Loucy (cell line): ENCODE measurements around the gene SLC17A2.

Experiments
- H2AFZ ChIP-seq: fragments of 200-600 bp; sonication (generic); 2 replicates; pipeline ENCODE4 v1.6.0; 2016; ENCODE audit warnings: antibody characterized with exemption, mild to moderate bottlenecking, low read length, moderate library complexity
- H3F3A ChIP-seq: fragments of 200-600 bp; 2 replicates; pipeline ENCODE4 v1.6.0; 2016; ENCODE audit warnings: antibody characterized with exemption, low read depth, mild to moderate bottlenecking
- H3K27me3 ChIP-seq: fragments of 200-600 bp; sonication (generic); 2 replicates; pipeline ENCODE4 v1.6.1; 2014; ENCODE audit warnings: low read length, mild to moderate bottlenecking; ENCODE audit not compliant: insufficient read depth, poor library complexity, severe bottlenecking
- H3K36me3 ChIP-seq: fragments of 200-600 bp; sonication (generic); 2 replicates; pipeline ENCODE4 v1.6.1; 2016; ENCODE audit warnings: low read length; ENCODE audit not compliant: insufficient read depth
- H3K4me1 ChIP-seq: fragments of 200-600 bp; sonication (generic); 2 replicates; pipeline ENCODE4 v1.5.1; 2014; ENCODE audit warnings: low read length, mild to moderate bottlenecking; ENCODE audit not compliant: insufficient read depth, poor library complexity, severe bottlenecking
- H3K4me2 ChIP-seq: fragments of 200-600 bp; sonication (generic); 2 replicates; pipeline ENCODE4 v1.6.0; 2014; ENCODE audit warnings: antibody characterized with exemption, low read length, low read depth, mild to moderate bottlenecking; ENCODE audit not compliant: poor library complexity, severe bottlenecking
- H3K4me3 ChIP-seq: fragments of 200-600 bp; sonication (generic); 2 replicates; pipeline ENCODE4 v1.5.1; 2014; ENCODE audit warnings: low read length, mild to moderate bottlenecking, mixed read lengths; ENCODE audit not compliant: poor library complexity, severe bottlenecking
- H3K79me2 ChIP-seq: fragments of 200-600 bp; sonication (generic); 2 replicates; pipeline ENCODE4 v1.6.1; 2014; ENCODE audit warnings: low read length; ENCODE audit not compliant: insufficient read depth
- H3K9ac ChIP-seq: fragments of 200-600 bp; sonication (generic); 2 replicates; pipeline ENCODE4 v1.6.0; 2014; ENCODE audit warnings: mild to moderate bottlenecking, low read depth, low read length, moderate library complexity; ENCODE audit not compliant: poor library complexity, severe bottlenecking
- H3K9me2 ChIP-seq: fragments of 200-600 bp; sonication (generic); replicated peaks from 2 replicates; pipeline ENCODE4 v1.6.1; 2016; ENCODE audit warnings: low read depth, low read length, mixed read lengths
- H3K9me3 ChIP-seq: fragments of 200-600 bp; sonication (generic); 2 replicates; pipeline ENCODE4 v1.6.1; 2014; ENCODE audit warnings: mild to moderate bottlenecking, antibody characterized with exemption, low read length, low read depth; ENCODE audit not compliant: insufficient read depth
- H4K20me1 ChIP-seq: fragments of 200-600 bp; sonication (generic); 2 replicates; pipeline ENCODE4 v1.6.0; 2014; ENCODE audit warnings: antibody characterized with exemption, low read length, mild to moderate bottlenecking; ENCODE audit not compliant: insufficient read depth, poor library complexity, severe bottlenecking
- EZH2phosphoT487 ChIP-seq: fragments of 200-600 bp; IDR thresholded peaks from 2 replicates; pipeline ENCODE4 v1.6.1; 2018; ENCODE audit warnings: antibody characterized with exemption, mild to moderate bottlenecking, moderate library complexity, borderline replicate concordance
- TF ChIP-seq, protein P1 (sequence below): fragments of 200-600 bp; sonication (generic); conservative IDR thresholded peaks from 2 replicates; pipeline ENCODE4 v1.5.1; 2014; ENCODE audit warnings: mild to moderate bottlenecking, antibody characterized with exemption, low read length

SLC17A2 gene

GRCh38 chr6:25972902-25973301, 42.4 kb upstream of the SLC17A2 start:
- H2AFZ ChIP-seq = no peak overlapping the region
- peaks cover 30% of the 10 kb centered on the region; the same call in 1 of the 2 replicates for H3K36me3 ChIP-seq
- H3F3A ChIP-seq = no peaks in the 10 kb centered on the region
- peaks cover 15% of the 10 kb centered on the region for H3K4me1 ChIP-seq
- no peak overlapping the region for H3K9ac ChIP-seq
- H4K20me1 ChIP-seq = peaks cover 1% of the 10 kb centered on the region
- no peak overlapping the region for H3K4me2 ChIP-seq
- H3K9me3 ChIP-seq = no peaks in the 10 kb centered on the region
- H3K27me3 ChIP-seq = no peaks in the 10 kb centered on the region
- H3K4me3 ChIP-seq = no peak overlapping the region
- H3K79me2 ChIP-seq = peaks cover 11% of the 10 kb centered on the region; the same call in 1 of the 2 replicates
- H3K9me2 ChIP-seq = no peaks in the 10 kb centered on the region
- no peak for TF ChIP-seq EZH2phosphoT487
- TF ChIP-seq, protein P1, sequence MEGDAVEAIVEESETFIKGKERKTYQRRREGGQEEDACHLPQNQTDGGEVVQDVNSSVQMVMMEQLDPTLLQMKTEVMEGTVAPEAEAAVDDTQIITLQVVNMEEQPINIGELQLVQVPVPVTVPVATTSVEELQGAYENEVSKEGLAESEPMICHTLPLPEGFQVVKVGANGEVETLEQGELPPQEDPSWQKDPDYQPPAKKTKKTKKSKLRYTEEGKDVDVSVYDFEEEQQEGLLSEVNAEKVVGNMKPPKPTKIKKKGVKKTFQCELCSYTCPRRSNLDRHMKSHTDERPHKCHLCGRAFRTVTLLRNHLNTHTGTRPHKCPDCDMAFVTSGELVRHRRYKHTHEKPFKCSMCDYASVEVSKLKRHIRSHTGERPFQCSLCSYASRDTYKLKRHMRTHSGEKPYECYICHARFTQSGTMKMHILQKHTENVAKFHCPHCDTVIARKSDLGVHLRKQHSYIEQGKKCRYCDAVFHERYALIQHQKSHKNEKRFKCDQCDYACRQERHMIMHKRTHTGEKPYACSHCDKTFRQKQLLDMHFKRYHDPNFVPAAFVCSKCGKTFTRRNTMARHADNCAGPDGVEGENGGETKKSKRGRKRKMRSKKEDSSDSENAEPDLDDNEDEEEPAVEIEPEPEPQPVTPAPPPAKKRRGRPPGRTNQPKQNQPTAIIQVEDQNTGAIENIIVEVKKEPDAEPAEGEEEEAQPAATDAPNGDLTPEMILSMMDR = no peak

GRCh38 chr6:25972128-25972527, 41.6 kb upstream of the SLC17A2 start:
- no peaks in the 10 kb centered on the region for H3K27me3 ChIP-seq
- peaks cover 21% of the 10 kb centered on the region for H3K4me1 ChIP-seq
- H3K4me2 ChIP-seq = no peak overlapping the region
- H3K36me3 ChIP-seq = peaks cover 30% of the 10 kb centered on the region; the same call in 1 of the 2 replicates
- H3K4me3 ChIP-seq = no peak overlapping the region
- TF ChIP-seq, protein P1 = no peak
- TF ChIP-seq EZH2phosphoT487 = no peak
- H4K20me1 ChIP-seq = peaks cover 6% of the 10 kb centered on the region
- peaks cover 18% of the 10 kb centered on the region; the same call in 1 of the 2 replicates for H3K79me2 ChIP-seq
- H3K9me2 ChIP-seq = no peaks in the 10 kb centered on the region
- no peaks in the 10 kb centered on the region for H3F3A ChIP-seq
- no peak overlapping the region for H3K9ac ChIP-seq
- H3K9me3 ChIP-seq = no peaks in the 10 kb centered on the region
- no peak overlapping the region for H2AFZ ChIP-seq

DNA sequence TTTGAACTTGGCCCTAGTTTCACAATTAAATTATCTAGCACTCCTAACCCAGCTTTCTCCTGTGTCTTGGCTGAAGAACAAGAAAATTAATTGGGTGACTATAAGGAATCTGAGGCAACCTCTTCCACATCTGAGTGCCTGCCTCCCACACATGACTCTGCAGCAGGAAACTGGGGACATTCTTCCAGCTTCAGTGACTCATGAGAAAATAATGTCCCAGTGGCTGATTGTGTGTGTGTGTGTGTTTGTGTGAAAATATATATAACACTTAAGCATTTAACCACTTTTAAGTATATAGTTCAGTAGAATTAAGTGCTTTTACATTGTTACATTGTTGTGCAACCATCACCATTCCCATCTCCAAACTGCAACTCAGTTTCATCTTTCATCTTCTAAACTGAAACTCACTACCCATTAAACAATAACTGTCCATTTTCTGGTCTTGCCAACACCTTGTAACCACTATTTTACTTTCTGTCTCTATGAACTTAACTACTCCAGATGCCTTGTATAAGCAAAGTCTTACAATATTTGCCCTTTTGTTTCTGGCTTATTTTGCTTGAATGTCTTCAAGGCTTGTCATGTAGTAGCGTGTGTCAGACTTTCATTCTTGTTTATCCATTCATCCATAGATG, 40.8 kb upstream of the SLC17A2 start:
- Histone ChIP-seq H4K20me1 (peaks cover 6% of the 10 kb centered on the region), H3K4me1 (peaks cover 29% of the 10 kb centered on the region), H3K79me2 (peaks cover 27% of the 10 kb centered on the region; the same call in 1 of the 2 replicates), H3K9me3 (no peaks in the 10 kb centered on the region), H3K4me3 (no peak overlapping the region), H3K36me3 (peaks cover 30% of the 10 kb centered on the region; the same call in 1 of the 2 replicates), H3K9ac (no peak overlapping the region), H3K4me2 (no peak overlapping the region), H3F3A (no peaks in the 10 kb centered on the region), H2AFZ (no peak overlapping the region), H3K27me3 (no peaks in the 10 kb centered on the region), H3K9me2 (no peaks in the 10 kb centered on the region)
- TF ChIP-seq, protein P1 = no peak
- no peak for TF ChIP-seq EZH2phosphoT487
